HEK293T (cell line): Measurements from ENCODE around the gene CLCN1.
A peak's percentile ranks its signal among the peaks of the same experiment; 100 is the strongest.

Experiments used
- CTCF ChIA-PET: fragments of 350-600 bp; formaldehyde crosslinking; extraction: SDS; loops from one replicate; lab custom pipeline; 2021; ENCODE audit warnings: antibody characterized with exemption, inconsistent platforms; lab: Yijun Ruan, JAX
- POLR2A ChIA-PET: fragments of 350-600 bp; formaldehyde crosslinking; extraction: SDS; loops from one replicate; lab custom pipeline; 2020; ENCODE audit warnings: antibody characterized with exemption, inconsistent platforms; lab: Yijun Ruan, JAX
- DNase-seq: peaks from one replicate; pipeline ENCODE4 v3.0.0; 2012; ENCODE audit warnings: mixed read lengths; ENCODE audit errors: extremely low spot score
- ARNT ChIP-seq: fragments of 450-650 bp; IDR thresholded peaks from 2 replicates; pipeline ENCODE4 v1.6.1; 2017; ENCODE audit warnings: mild to moderate bottlenecking
- BHLHE40 ChIP-seq: fragments of 450-650 bp; IDR thresholded peaks from 2 replicates; pipeline ENCODE4 v1.6.1; 2016; ENCODE audit warnings: mild to moderate bottlenecking, moderate library complexity, borderline replicate concordance
- CTBP1 ChIP-seq: fragments of 450-650 bp; IDR thresholded peaks from 2 replicates; pipeline ENCODE4 v1.6.1; 2016; ENCODE audit warnings: borderline replicate concordance
- ELF4 ChIP-seq: fragments of 450-650 bp; IDR thresholded peaks from 2 replicates; pipeline ENCODE4 v1.6.1; 2017; ENCODE audit warnings: antibody characterized with exemption
- FOXA1 ChIP-seq: fragments of 450-650 bp; IDR thresholded peaks from 2 replicates; pipeline ENCODE4 v1.6.1; 2016; ENCODE audit warnings: mild to moderate bottlenecking
- FOXK2 ChIP-seq: fragments of 450-650 bp; IDR thresholded peaks from 2 replicates; pipeline ENCODE4 v1.6.1; 2016; ENCODE audit warnings: mild to moderate bottlenecking
- FOXM1 ChIP-seq: fragments of 450-650 bp; IDR thresholded peaks from 2 replicates; pipeline ENCODE4 v1.6.1; 2017; ENCODE audit warnings: mild to moderate bottlenecking, borderline replicate concordance
- HDGF ChIP-seq: fragments of 450-650 bp; IDR thresholded peaks from 2 replicates; pipeline ENCODE4 v1.6.1; 2017; ENCODE audit warnings: antibody characterized with exemption, borderline replicate concordance
- L3MBTL2 ChIP-seq: fragments of 450-650 bp; conservative IDR thresholded peaks from 2 replicates; pipeline ENCODE4 v1.6.1; 2016; ENCODE audit warnings: mild to moderate bottlenecking
- LEF1 ChIP-seq: fragments of 450-650 bp; IDR thresholded peaks from 2 replicates; pipeline ENCODE4 v1.6.1; 2017; ENCODE audit warnings: mild to moderate bottlenecking, borderline replicate concordance
- NFRKB ChIP-seq: fragments of 450-650 bp; IDR thresholded peaks from 2 replicates; pipeline ENCODE4 v1.6.1; 2016; ENCODE audit warnings: mild to moderate bottlenecking, moderate library complexity
- SP1 ChIP-seq: fragments of 450-650 bp; IDR thresholded peaks from 2 replicates; pipeline ENCODE4 v1.6.1; 2017
- SUZ12 ChIP-seq: fragments of 450-650 bp; IDR thresholded peaks from 2 replicates; pipeline ENCODE4 v1.6.1; 2016; ENCODE audit warnings: mild to moderate bottlenecking
- TARDBP ChIP-seq: fragments of 450-650 bp; IDR thresholded peaks from 2 replicates; pipeline ENCODE4 v1.6.1; 2016
- ZNF384 ChIP-seq: fragments of 450-650 bp; IDR thresholded peaks from 2 replicates; pipeline ENCODE4 v1.6.1; 2016
- TF ChIP-seq, protein P1 (sequence below): fragments of 450-650 bp; IDR thresholded peaks from 2 replicates; pipeline ENCODE4 v1.6.1; 2016

The CLCN1 gene

DNA sequence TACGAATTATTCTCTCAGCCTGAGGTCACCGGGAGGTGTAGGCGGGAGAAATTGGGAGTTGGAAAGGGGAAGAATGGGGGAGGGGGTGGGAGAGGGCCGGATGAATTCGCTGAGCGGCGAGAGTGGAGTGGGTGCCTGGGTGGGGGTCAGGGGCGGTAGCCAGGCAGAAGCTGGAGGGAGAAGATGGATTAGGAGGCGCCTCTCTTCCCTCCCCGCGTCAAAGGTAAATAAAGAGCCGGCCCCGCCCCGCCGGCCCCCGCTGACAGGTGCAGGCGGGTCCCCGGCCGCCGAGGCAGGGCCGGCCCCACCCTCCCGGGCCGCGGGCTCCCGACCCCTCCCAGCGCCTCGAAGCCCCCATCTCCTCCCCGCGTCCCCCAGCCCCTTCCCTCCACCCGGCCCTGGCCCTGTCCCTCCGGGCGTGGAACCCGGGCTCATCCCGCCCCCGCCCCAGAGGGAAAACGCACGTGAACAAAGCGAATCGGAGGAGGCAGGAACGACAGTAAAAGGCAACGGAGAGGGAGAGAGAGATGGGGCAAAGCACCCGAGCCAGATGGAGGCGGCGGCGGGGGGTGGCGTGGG lies 45.7 kb downstream of the CLCN1 start:
- ChIA-PET POLR2A (no interaction called here), CTCF (no interaction called here)
- TF ChIP-seq NFRKB (no peak), SUZ12 (no peak), BHLHE40 (no peak), LEF1 (no peak), ZNF384 (no peak), ELF4 (no peak), CTBP1 (no peak), L3MBTL2 (no peak), FOXM1 (no peak), HDGF (no peak), FOXA1 (no peak), SP1 (no peak), TARDBP (no peak)
- TF ChIP-seq, protein P1, sequence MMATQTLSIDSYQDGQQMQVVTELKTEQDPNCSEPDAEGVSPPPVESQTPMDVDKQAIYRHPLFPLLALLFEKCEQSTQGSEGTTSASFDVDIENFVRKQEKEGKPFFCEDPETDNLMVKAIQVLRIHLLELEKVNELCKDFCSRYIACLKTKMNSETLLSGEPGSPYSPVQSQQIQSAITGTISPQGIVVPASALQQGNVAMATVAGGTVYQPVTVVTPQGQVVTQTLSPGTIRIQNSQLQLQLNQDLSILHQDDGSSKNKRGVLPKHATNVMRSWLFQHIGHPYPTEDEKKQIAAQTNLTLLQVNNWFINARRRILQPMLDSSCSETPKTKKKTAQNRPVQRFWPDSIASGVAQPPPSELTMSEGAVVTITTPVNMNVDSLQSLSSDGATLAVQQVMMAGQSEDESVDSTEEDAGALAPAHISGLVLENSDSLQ: no peak
- DNase-seq: peak; percentile 40

DNA sequence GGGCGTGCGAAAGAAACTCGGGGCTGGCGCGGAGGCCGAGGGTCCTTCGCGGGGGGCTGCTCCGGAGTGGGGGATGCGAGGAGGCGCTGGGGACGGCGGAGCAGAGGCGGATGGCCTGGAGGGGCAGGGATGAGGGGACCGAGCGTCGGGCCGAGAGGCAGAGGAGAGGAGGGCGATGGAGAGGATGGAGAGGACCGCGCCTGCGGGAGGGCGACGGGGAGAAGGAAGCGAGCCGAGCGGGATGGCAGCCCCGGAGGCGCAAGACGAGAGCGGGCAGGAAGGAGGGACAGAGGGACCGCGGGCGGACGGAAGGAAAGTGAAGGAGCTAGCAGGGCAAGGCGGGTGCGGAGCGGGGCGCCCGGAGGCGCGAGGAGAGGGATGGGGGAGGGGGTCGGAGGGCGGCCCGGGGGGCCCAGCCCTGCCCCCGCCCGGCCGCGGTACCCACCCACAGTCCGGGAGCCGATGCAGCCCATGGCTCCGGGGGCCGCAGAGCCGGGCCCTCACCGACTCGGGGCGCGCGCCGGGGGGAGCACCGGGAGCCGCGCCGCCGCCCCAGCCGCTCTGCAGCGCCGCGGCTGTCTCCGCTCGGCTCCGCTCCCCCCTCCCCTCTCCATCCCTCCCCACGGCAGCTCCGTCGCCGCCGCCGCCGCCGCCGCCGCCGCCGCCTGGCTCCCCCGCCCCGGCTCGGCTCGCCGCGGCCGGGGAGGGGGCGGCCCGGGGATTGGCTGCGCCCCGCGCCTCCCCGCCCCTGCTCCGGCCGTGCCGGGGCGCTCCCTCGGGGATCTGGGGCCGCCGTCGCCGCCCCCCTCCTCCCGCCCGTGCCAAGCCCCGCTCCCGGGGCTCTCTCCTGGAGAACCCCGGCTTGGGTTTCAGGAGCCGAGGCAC lies 46.5 kb downstream of the CLCN1 start, which contains the start of gene FAM131B:
Gene FAM131B, minus strand, starts transcription at position 583 of the 885 bp plus-strand sequence. Its CDS starts 110 bp downstream, at position 473.
- CTCF ChIA-PET: no interaction called here
- DNase-seq: peak; percentile 66
- TF ChIP-seq ZNF384 (no peak), FOXM1 (0 out of 2 replicates have a peak, but pooled peaks have one; percentile 17)
- POLR2A ChIA-PET: interaction anchor here (1.0 to 1.4 kb wide), 2 partner anchors 18 to 20 kb away, joined by 3 read pairs; no protein-coding TSS in a partner anchor

DNA sequence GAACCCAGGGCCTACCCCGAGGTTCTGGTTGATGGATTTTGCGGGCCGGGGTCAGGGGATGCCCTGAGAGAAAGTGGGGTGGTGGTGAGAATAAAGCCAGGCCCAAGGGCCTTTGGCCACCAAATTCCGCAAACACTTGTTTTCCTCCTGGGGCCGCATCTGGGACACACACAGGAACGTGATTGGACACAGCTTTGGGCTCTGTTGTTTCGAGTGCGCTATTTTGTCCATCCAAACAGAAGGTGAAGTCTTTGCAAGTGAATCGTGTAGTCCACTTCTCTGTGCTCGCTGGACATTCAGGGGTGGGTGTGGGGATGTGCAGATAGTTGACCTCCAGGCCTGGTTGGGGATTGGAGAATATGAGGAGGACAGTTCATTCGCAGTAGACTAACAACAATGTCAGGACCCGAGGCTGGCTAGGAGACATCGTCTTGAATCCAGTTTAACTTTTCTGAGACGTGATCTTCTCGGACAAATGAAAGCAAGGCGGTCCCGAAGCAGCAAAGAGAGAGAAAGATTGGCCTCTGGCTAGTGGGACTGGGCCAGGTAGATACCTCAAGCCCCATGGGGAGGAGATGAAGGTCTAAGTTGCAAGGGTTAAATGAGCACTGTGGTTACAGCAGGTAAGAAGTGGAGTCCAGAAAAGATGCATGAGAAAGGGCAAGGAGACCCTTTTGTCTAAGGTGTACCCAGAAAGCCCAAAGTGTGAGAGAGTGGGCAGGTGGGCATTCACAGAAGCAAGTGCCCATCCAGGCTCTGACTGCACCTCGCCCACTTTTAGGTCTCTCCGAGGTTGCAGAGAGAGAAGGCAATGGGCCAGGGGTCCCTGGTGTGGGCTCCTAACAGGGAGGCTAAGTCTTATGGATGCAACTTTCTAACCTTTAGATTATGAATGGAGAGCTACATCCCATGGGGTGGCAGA lies 47.4 kb downstream of the CLCN1 start:
- TF ChIP-seq SP1 (no peak), LEF1 (no peak), ARNT (no peak), FOXM1 (no peak), FOXK2 (no peak), ZNF384 (no peak), CTBP1 (no peak), NFRKB (no peak), HDGF (no peak), TARDBP (no peak)
- POLR2A ChIA-PET: interaction anchor here (1.0 to 1.9 kb wide), 3 partner anchors 17 to 19 kb away, joined by 3 to 8 read pairs (median 3); no protein-coding TSS in a partner anchor
- no peak for DNase-seq
- CTCF ChIA-PET: no interaction called here

DNA sequence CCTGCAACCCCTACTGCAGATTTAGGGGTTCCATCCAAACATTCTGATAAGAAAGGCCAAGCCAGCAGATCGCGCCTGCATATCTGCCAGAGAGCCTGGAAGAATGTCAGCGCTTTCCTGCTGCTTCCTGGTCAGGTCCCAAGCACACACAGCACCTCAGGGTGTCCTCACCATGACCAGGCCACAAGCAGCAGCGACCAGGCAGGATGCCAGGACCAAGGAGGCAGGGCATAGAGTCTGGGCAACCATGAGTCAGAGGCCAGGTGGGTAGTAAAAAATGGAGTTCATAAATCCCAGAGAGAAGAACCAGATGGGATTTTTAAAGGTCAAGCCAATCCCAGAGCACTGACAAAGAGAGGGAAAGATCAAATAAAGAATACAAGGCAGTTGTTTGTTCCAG lies 52.1 kb downstream of the CLCN1 start:
- no peak for DNase-seq
- TF ChIP-seq SUZ12: no peak
- no peak for TF ChIP-seq FOXK2
- no peak for TF ChIP-seq FOXA1
- TF ChIP-seq BHLHE40: no peak
- TF ChIP-seq L3MBTL2: no peak
- no peak for TF ChIP-seq ELF4
- TF ChIP-seq TARDBP: no peak
- no peak for TF ChIP-seq ARNT
- ChIA-PET CTCF (interaction anchor here (3.3 kb wide), 1 partner anchor 12 kb away, joined by 14 read pairs; no protein-coding TSS in a partner anchor), POLR2A (no interaction called here)

DNA sequence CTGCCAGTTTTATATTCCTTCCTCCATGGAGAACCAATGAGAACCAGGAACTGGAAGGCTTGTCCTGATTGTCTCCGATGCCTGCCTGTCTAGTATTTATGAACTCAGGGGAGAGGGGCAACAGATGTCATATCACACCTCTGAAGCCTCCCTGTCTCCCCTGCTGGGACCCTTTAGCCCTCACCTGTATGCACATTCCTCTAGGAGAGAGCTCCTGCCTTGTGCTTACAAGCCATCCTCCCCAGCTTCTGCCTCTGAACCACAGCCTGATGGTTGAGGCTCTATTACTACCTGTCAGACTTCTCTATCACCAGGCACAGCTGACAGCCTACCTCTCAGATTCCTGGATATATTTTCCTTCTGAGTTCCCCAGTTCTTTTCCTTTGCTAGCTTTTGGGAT lies 52.5 kb downstream of the CLCN1 start:
- DNase-seq: no peak
- CTCF ChIA-PET: interaction anchor here (3.3 kb wide), 1 partner anchor 12 kb away, joined by 14 read pairs; no protein-coding TSS in a partner anchor
- no peak for TF ChIP-seq FOXM1
- no peak for TF ChIP-seq CTBP1
- no peak for TF ChIP-seq TARDBP
- no peak for TF ChIP-seq ELF4
- TF ChIP-seq FOXK2: no peak
- TF ChIP-seq ZNF384: no peak
- TF ChIP-seq FOXA1: no peak
- no peak for TF ChIP-seq BHLHE40
- no peak for TF ChIP-seq ARNT
- TF ChIP-seq SP1: no peak
- no peak for TF ChIP-seq NFRKB
- POLR2A ChIA-PET: no interaction called here

DNA sequence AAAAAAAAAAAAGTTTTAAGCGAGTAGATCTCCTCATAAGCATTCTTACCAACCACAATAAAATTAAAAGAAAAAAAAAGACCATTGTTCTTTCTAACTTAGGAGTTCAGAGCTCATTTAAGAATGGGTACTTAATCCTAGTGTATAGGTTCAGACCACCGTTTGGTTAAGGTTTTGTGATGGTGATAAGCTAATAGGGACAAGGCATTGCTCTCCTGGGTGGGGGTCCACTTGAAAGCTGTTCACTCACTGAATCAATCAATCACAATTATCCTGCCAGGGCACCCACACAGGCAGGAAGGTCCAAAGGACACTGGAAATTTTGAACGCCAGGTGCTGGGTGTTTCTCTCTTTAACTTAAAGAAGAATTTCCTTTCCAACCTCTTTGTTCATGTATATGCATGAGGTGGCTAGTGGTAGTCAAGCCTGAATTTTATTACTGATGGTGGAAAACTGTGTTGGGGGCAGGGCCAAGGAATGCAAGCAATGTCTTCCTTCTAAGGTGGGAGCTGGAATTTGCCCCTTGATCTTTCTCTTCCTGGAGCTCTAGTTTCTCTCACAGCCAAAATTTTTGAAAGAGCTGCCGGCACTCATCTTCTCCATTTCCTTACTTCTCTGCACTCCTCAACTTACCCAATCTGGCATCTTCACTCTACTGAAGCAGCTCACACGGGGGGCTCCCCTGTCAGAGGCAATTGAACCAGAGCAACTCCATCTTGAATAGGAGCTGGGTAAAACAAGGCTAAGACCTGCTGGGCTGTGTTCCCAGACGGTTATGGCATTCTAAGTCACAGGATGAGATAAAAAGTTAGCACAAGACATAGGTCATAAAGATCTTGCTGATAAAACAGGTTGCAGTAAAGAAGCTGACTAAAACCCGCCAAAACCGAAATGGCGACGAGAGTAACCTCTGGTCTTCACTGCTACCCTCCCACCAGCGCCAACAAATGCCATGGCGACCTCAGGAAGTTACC lies 54.1 kb downstream of the CLCN1 start:
- ChIA-PET CTCF (interaction anchor here (0.6 to 3.3 kb wide), 2 partner anchors 10 to 38 kb away, joined by 3 to 14 read pairs; no protein-coding TSS in a partner anchor), POLR2A (interaction anchor here (1.2 to 1.4 kb wide), 2 partner anchors 10 to 107 kb away, joined by 4 to 6 read pairs; partner anchors contain the start of gene GSTK1)
- no peak for DNase-seq
- no peak for TF ChIP-seq L3MBTL2
